OCI-LY3 (cell line): ENCODE results near the gene LMAN1.
A peak's percentile ranks its signal among the peaks of the same experiment; 100 is the strongest.

ENCODE experiments used
- H2AFZ ChIP-seq: fragments of 200-600, 300-600 bp; shearing (Covaris generic); 2 replicates; pipeline ENCODE4 v1.6.0; 2014; ENCODE audit warnings: antibody characterized with exemption, low read depth, low read length
- H3K27ac ChIP-seq: fragments of 200-600, 300-600 bp; sonication (generic); 2 replicates; pipeline ENCODE4 v1.5.1; 2014; ENCODE audit warnings: mild to moderate bottlenecking, low read length, moderate library complexity, mixed read lengths
- H3K27me3 ChIP-seq: fragments of 200-600, 300-600 bp; sonication (generic); 2 replicates; pipeline ENCODE4 v1.6.1; 2014; ENCODE audit warnings: low read depth, low read length, mixed read lengths
- H3K36me3 ChIP-seq: fragments of 200-600, 300-600 bp; sonication (generic); replicated peaks from 2 replicates; pipeline ENCODE3; 2014; ENCODE audit warnings: low read depth, low read length, mixed read lengths
- H3K4me1 ChIP-seq: fragments of 300-600, 200-600 bp; sonication (generic); 2 replicates; pipeline ENCODE4 v1.6.1; 2014; ENCODE audit warnings: low read length, mixed read lengths
- H3K4me2 ChIP-seq: fragments of 200-600, 300-600 bp; sonication (generic); 2 replicates; pipeline ENCODE4 v1.6.1; 2014; ENCODE audit warnings: low read length, mixed read lengths
- H3K4me3 ChIP-seq: fragments of 300-600, 200-600 bp; sonication (generic); 2 replicates; pipeline ENCODE4 v1.5.1; 2014; ENCODE audit warnings: antibody characterized with exemption, mild to moderate bottlenecking, low read length, moderate library complexity
- H3K79me2 ChIP-seq: fragments of 300-600, 200-600 bp; shearing (Covaris generic); 2 replicates; pipeline ENCODE4 v1.6.1; 2014; ENCODE audit warnings: mild to moderate bottlenecking, low read length, mixed read lengths
- H3K9ac ChIP-seq: fragments of 300-600, 200-600 bp; shearing (Covaris generic); 2 replicates; pipeline ENCODE4 v1.6.0; 2014; ENCODE audit warnings: mild to moderate bottlenecking, low read length, moderate library complexity
- H3K9me3 ChIP-seq: fragments of 200-600, 300-600 bp; shearing (Covaris generic); 2 replicates; pipeline ENCODE4 v1.6.1; 2014; ENCODE audit warnings: low read length, mixed read lengths; ENCODE audit not compliant: insufficient read depth
- H4K20me1 ChIP-seq: fragments of 200-600, 300-600 bp; sonication (generic); 2 replicates; pipeline ENCODE4 v1.6.1; 2016; ENCODE audit warnings: low read length, mixed read lengths; ENCODE audit not compliant: insufficient read depth
- CTCF ChIP-seq: fragments of 200-600, 300-600 bp; sonication (generic); IDR thresholded peaks from 2 replicates; pipeline ENCODE4 v1.5.1; 2014; ENCODE audit warnings: antibody characterized with exemption, low read length, low read depth
- EZH2phosphoT487 ChIP-seq: fragments of 200-600 bp; shearing (Covaris generic); IDR thresholded peaks from 2 replicates; pipeline ENCODE4 v1.6.1; 2018; ENCODE audit warnings: antibody characterized with exemption, mixed run types, low read depth

Gene LMAN1

GRCh38 chr18:59395226-59396175 is 36.4 kb upstream of the LMAN1 start:
- Histone ChIP-seq H4K20me1 (no peaks in the 10 kb centered on the region), H3K9ac (no peak overlapping the region), H3K4me1 (peaks cover 3% of the 10 kb centered on the region; the same call in 1 of the 2 replicates), H3K27ac (no peak overlapping the region), H2AFZ (peak overlapping the region; percentile 15; the same call in 1 of the 2 replicates), H3K4me2 (no peak overlapping the region), H3K36me3 (no peaks in the 10 kb centered on the region), H3K79me2 (no peaks in the 10 kb centered on the region), H3K27me3 (peaks cover 23% of the 10 kb centered on the region), H3K9me3 (no peaks in the 10 kb centered on the region), H3K4me3 (no peak overlapping the region)
- no peak for TF ChIP-seq EZH2phosphoT487
- TF ChIP-seq CTCF, result no peak

- no peak for TF ChIP-seq EZH2phosphoT487
- Histone ChIP-seq H3K9ac (no peak overlapping the region), H3K27ac (no peak overlapping the region), H3K36me3 (no peaks in the 10 kb centered on the region), H3K79me2 (no peaks in the 10 kb centered on the region), H4K20me1 (no peaks in the 10 kb centered on the region), H3K9me3 (no peaks in the 10 kb centered on the region), H3K4me2 (no peak overlapping the region), H3K4me3 (no peak overlapping the region), H2AFZ (no peak overlapping the region), H3K27me3 (peaks cover 23% of the 10 kb centered on the region), H3K4me1 (peaks cover 3% of the 10 kb centered on the region; the same call in 1 of the 2 replicates)
Observed at GRCh38 chr18:59393381-59393780, 34.3 kb upstream of the LMAN1 start.

- H3K9me3 ChIP-seq, result no peaks in the 10 kb centered on the region
- no peak overlapping the region for H2AFZ ChIP-seq
- no peak overlapping the region for H3K27ac ChIP-seq
- H4K20me1 ChIP-seq, result no peaks in the 10 kb centered on the region
- no peaks in the 10 kb centered on the region for H3K36me3 ChIP-seq
- H3K4me3 ChIP-seq, result no peak overlapping the region
- H3K9ac ChIP-seq, result no peak overlapping the region
- no peak overlapping the region for H3K4me2 ChIP-seq
- H3K4me1 ChIP-seq, result no peaks in the 10 kb centered on the region
- TF ChIP-seq CTCF (no peak), EZH2phosphoT487 (no peak)
- peaks cover 17% of the 10 kb centered on the region; the same call in 1 of the 2 replicates for H3K27me3 ChIP-seq
- H3K79me2 ChIP-seq, result no peaks in the 10 kb centered on the region
Observed at GRCh38 chr18:59388817-59389216, 29.8 kb upstream of the LMAN1 start.

GRCh38 chr18:59387687-59388565 is 28.9 kb upstream of the LMAN1 start:
- no peaks in the 10 kb centered on the region for H4K20me1 ChIP-seq
- no peak overlapping the region for H3K4me2 ChIP-seq
- no peak overlapping the region for H3K4me3 ChIP-seq
- no peaks in the 10 kb centered on the region for H3K79me2 ChIP-seq
- no peaks in the 10 kb centered on the region for H3K9me3 ChIP-seq
- TF ChIP-seq EZH2phosphoT487, result no peak
- no peak for TF ChIP-seq CTCF
- H3K4me1 ChIP-seq, result no peaks in the 10 kb centered on the region
- H3K36me3 ChIP-seq, result no peaks in the 10 kb centered on the region
- peaks cover 9% of the 10 kb centered on the region; the same call in 1 of the 2 replicates for H3K27me3 ChIP-seq
- H2AFZ ChIP-seq, result no peak overlapping the region
- no peak overlapping the region for H3K9ac ChIP-seq
- no peak overlapping the region for H3K27ac ChIP-seq
